ENCODE results near the gene PDE6H.

Gene PDE6H

GRCh38 chr12:14976658-14977057 lies 3.8 kb downstream of the PDE6H start:
- DNase-seq: no peak

GRCh38 chr12:14979468-14979867 lies 6.6 kb downstream of the PDE6H start:
- DNase-seq: peak; percentile 15

- peak; percentile 63 for DNase-seq
Observed at GRCh38 chr12:14981049-14981448, 8.2 kb downstream of the PDE6H start.

- DNase-seq: peak; percentile 82
Observed at GRCh38 chr12:14982562-14982961, 9.7 kb downstream of the PDE6H start.

GRCh38 chr12:14982991-14983390 lies 10.1 kb downstream of the PDE6H start:
- DNase-seq: peak; percentile 45

GRCh38 chr12:14984036-14984435 lies 11.2 kb downstream of the PDE6H start:
- DNase-seq: no peak

GRCh38 chr12:14984766-14985285 lies 12.0 kb downstream of the PDE6H start:
- DNase-seq: no peak

GRCh38 chr12:14986449-14986848 lies 13.6 kb downstream of the PDE6H start:
- DNase-seq: no peak

- peak; percentile 35 for DNase-seq
Observed at GRCh38 chr12:14988035-14988434, 15.2 kb downstream of the PDE6H start.

GRCh38 chr12:14989790-14990189 lies 16.9 kb downstream of the PDE6H start:
- DNase-seq: peak; percentile 85

- no peak for DNase-seq
Observed at GRCh38 chr12:14991069-14991468, 18.2 kb downstream of the PDE6H start.

- DNase-seq: no peak
Observed at GRCh38 chr12:14992673-14993072, 19.8 kb downstream of the PDE6H start.

- DNase-seq: no peak
Observed at GRCh38 chr12:14993117-14993516, 20.3 kb downstream of the PDE6H start.

GRCh38 chr12:14993537-14994266 lies 20.9 kb downstream of the PDE6H start:
- DNase-seq: peak; percentile 44

- DNase-seq: no peak
Observed at GRCh38 chr12:14994610-14995009, 21.8 kb downstream of the PDE6H start.

GRCh38 chr12:14995583-14996425 lies 23.0 kb downstream of the PDE6H start:
- DNase-seq: peak; percentile 89

- no peak for DNase-seq
Observed at GRCh38 chr12:14997998-14998397, 25.2 kb downstream of the PDE6H start.

GRCh38 chr12:14999021-14999694 lies 26.3 kb downstream of the PDE6H start:
- no peak for DNase-seq

- DNase-seq: peak; percentile 81
Observed at GRCh38 chr12:14999695-15000365, 27.0 kb downstream of the PDE6H start.

- DNase-seq: no peak
Observed at GRCh38 chr12:15000575-15000974, 27.7 kb downstream of the PDE6H start.

- DNase-seq: no peak
Observed at GRCh38 chr12:15001733-15002382, 29.0 kb downstream of the PDE6H start.

GRCh38 chr12:15004421-15004820 lies 31.6 kb downstream of the PDE6H start:
- DNase-seq: no peak
